H1 (cell line): ENCODE measurements around the gene POU3F1. TPM values are rescaled to one million over a fixed set of nuclear protein-coding genes. Genes with fewer than 3 reads are reported as not detected.

Source experiments
- CTCF ChIA-PET: fragments of 300-600 bp; sonication (Branson Sonifier 250); formaldehyde crosslinking; loops from one replicate; lab custom pipeline; 2021; ENCODE audit not compliant: partially characterized antibody; lab: Charles Lee
- POLR2A ChIA-PET: fragments of 300-600 bp; sonication (Branson Sonifier 250); formaldehyde crosslinking; loops from one replicate; lab custom pipeline; 2021; ENCODE audit warnings: inconsistent platforms; ENCODE audit not compliant: partially characterized antibody; lab: Charles Lee
- DNase-seq, 2 experiments: peaks; one replicate each; pipeline versions ENCODE4 v3.0.0 to v3.0.0-alpha.2; 2010 to 2022; ENCODE audit warnings: low spot score in 2 of 2, low read depth in 1 of 2, mixed read lengths in 1 of 2
- FAIRE-seq: peaks from 2 replicates; lab custom pipeline; 2011; peaks lifted over from hg19 to GRCh38; lab: Jason Lieb, UNC
- H2AFZ ChIP-seq: 2 replicates; pipeline ENCODE4 v1.8.1; 2012; ENCODE audit warnings: low read length, inconsistent platforms
- H2AK5ac ChIP-seq: 2 replicates; pipeline ENCODE4 v1.6.1; 2013; ENCODE audit warnings: low read depth, low read length
- H2BK120ac ChIP-seq: replicated peaks from 2 replicates; pipeline ENCODE3; 2013; ENCODE audit warnings: low read depth, low read length, inconsistent platforms
- H2BK12ac ChIP-seq: 2 replicates; pipeline ENCODE4 v1.6.1; 2013; ENCODE audit warnings: low read depth, low read length
- H2BK15ac ChIP-seq: 2 replicates; pipeline ENCODE4 v1.6.1; 2013; ENCODE audit warnings: low read length
- H2BK20ac ChIP-seq: 2 replicates; pipeline ENCODE4 v1.6.1; 2013; ENCODE audit warnings: low read length
- H2BK5ac ChIP-seq: 2 replicates; pipeline ENCODE4 v1.6.1; 2013; ENCODE audit warnings: low read depth, low read length
- H3K14ac ChIP-seq: 2 replicates; pipeline ENCODE4 v1.6.1; 2013; ENCODE audit warnings: inconsistent platforms; ENCODE audit not compliant: insufficient read length
- H3K18ac ChIP-seq: 2 replicates; pipeline ENCODE4 v1.6.1; 2013; ENCODE audit warnings: low read length; ENCODE audit errors: extremely low read depth
- H3K23ac ChIP-seq: 2 replicates; pipeline ENCODE4 v1.6.1; 2013; ENCODE audit warnings: inconsistent platforms; ENCODE audit not compliant: insufficient read length
- H3K23me2 ChIP-seq: 2 replicates; pipeline ENCODE4 v1.6.1; 2013; ENCODE audit warnings: low read depth, low read length
- H3K27ac ChIP-seq: 2 replicates; pipeline ENCODE4 v1.6.1; 2011; ENCODE audit warnings: low read depth, low read length, inconsistent platforms
- H3K27me3 ChIP-seq, 4 experiments: replicated peaks in 1 of 4; 1 replicate in 1 of 4; 2 replicates in 3 of 4; pipeline versions ENCODE4 v1.6.1 to v1.8.1; 2011 to 2013; ENCODE audit warnings: low read length in 3 of 4, mild to moderate bottlenecking in 3 of 4, inconsistent platforms in 2 of 4, mixed read lengths in 2 of 4, moderate library complexity in 1 of 4; ENCODE audit not compliant: control insufficient read depth in 3 of 4, insufficient read depth in 3 of 4; ENCODE audit errors: extremely low read depth in 1 of 4
- H3K36me3 ChIP-seq, 4 experiments: 2 replicates each; pipeline versions ENCODE4 v1.6.1 to v1.8.1; 2011 to 2013; ENCODE audit warnings: mild to moderate bottlenecking in 4 of 4, low read length in 3 of 4, moderate library complexity in 2 of 4, control low read depth in 1 of 4, inconsistent platforms in 1 of 4; ENCODE audit not compliant: insufficient read depth in 4 of 4, control insufficient read depth in 2 of 4
- H3K4ac ChIP-seq: replicated peaks from 2 replicates; pipeline ENCODE3; 2013; ENCODE audit warnings: low read length, low read depth, mixed read lengths, inconsistent platforms; ENCODE audit not compliant: insufficient read length
- H3K4me1 ChIP-seq, 4 experiments: replicated peaks in 1 of 4; 1 replicate in 1 of 4; 2 replicates in 3 of 4; pipeline versions ENCODE4 v1.6.1 to v1.8.1; 2011 to 2013; ENCODE audit warnings: low read length in 3 of 4, inconsistent platforms in 2 of 4, mixed read lengths in 1 of 4; ENCODE audit not compliant: insufficient read depth in 4 of 4, control insufficient read depth in 3 of 4
- H3K4me2 ChIP-seq, 2 experiments: 2 replicates each; pipeline versions ENCODE4 v1.6.1 to v1.8.1; 2011 to 2013; ENCODE audit warnings: low read depth in 2 of 2, low read length in 2 of 2, control low read depth in 1 of 2, inconsistent platforms in 1 of 2, mild to moderate bottlenecking in 1 of 2; ENCODE audit not compliant: insufficient read depth in 1 of 2
- H3K4me3 ChIP-seq, 4 experiments: fragments of 200-600, 300-600 bp in 1 of 4; sonication (generic), shearing (Covaris generic), sonication (Bioruptor Twin) in 1 of 4; 2 replicates each; pipeline versions ENCODE4 v1.5.1 to v1.8.1; 2011 to 2016; ENCODE audit warnings: low read length in 4 of 4, low read depth in 3 of 4, control low read depth in 2 of 4, inconsistent platforms in 2 of 4, mild to moderate bottlenecking in 2 of 4, mixed read lengths in 1 of 4, moderate library complexity in 1 of 4; ENCODE audit not compliant: insufficient read depth in 2 of 4; ENCODE audit errors: extremely low read depth in 1 of 4
- H3K56ac ChIP-seq: replicated peaks from 2 replicates; pipeline ENCODE3; 2013; ENCODE audit warnings: low read depth, mild to moderate bottlenecking, mixed read lengths, low read length, inconsistent platforms; ENCODE audit not compliant: insufficient read length
- H3K79me1 ChIP-seq: 2 replicates; pipeline ENCODE4 v1.6.1; 2013; ENCODE audit warnings: low read depth, low read length, control low read depth
- H3K79me2 ChIP-seq, 2 experiments: 2 replicates each; pipeline versions ENCODE4 v1.6.1 to v1.8.1; 2012 to 2013; ENCODE audit warnings: low read length in 2 of 2, mild to moderate bottlenecking in 2 of 2, inconsistent platforms in 1 of 2; ENCODE audit not compliant: insufficient read depth in 2 of 2, control insufficient read depth in 1 of 2
- H3K9ac ChIP-seq, 4 experiments: replicated peaks in 1 of 4; 1 replicate in 1 of 4; 2 replicates in 3 of 4; pipeline versions ENCODE4 v1.6.1 to v1.8.1; 2011 to 2013; ENCODE audit warnings: low read depth in 3 of 4, low read length in 3 of 4, control low read depth in 2 of 4, mild to moderate bottlenecking in 2 of 4, moderate library complexity in 2 of 4, inconsistent platforms in 1 of 4; ENCODE audit errors: extremely low read depth in 1 of 4
- H3K9me3 ChIP-seq, 2 experiments: 2 replicates each; pipeline versions ENCODE4 v1.6.1 to v1.8.1; 2012 to 2013; ENCODE audit warnings: mild to moderate bottlenecking in 2 of 2, moderate library complexity in 2 of 2, control low read depth in 1 of 2, inconsistent platforms in 1 of 2, low read depth in 1 of 2, low read length in 1 of 2, mixed read lengths in 1 of 2; ENCODE audit not compliant: insufficient read depth in 2 of 2
- H4K20me1 ChIP-seq, 2 experiments: replicated peaks in 1 of 2; 2 replicates each; pipeline versions ENCODE3 to v1.8.1; 2011 to 2013; ENCODE audit warnings: inconsistent platforms in 2 of 2, low read length in 2 of 2, mild to moderate bottlenecking in 1 of 2; ENCODE audit not compliant: insufficient read depth in 2 of 2, control insufficient read depth in 1 of 2
- H4K5ac ChIP-seq: 2 replicates; pipeline ENCODE4 v1.6.1; 2013; ENCODE audit warnings: low read length, low read depth, mixed read lengths, inconsistent platforms; ENCODE audit not compliant: insufficient read length
- H4K8ac ChIP-seq: 2 replicates; pipeline ENCODE4 v1.8.0; 2013; ENCODE audit warnings: mild to moderate bottlenecking, moderate library complexity, low read length, inconsistent platforms; ENCODE audit not compliant: insufficient read depth; ENCODE audit errors: extremely low read depth
- H4K91ac ChIP-seq: replicated peaks from 2 replicates; pipeline ENCODE3; 2013; ENCODE audit warnings: low read length, mixed read lengths, inconsistent platforms; ENCODE audit not compliant: insufficient read length
- ATF2 ChIP-seq: IDR thresholded peaks from 2 replicates; pipeline ENCODE4 v1.6.1; 2012; ENCODE audit warnings: low read length, inconsistent platforms
- JUN ChIP-seq: IDR thresholded peaks from 2 replicates; pipeline ENCODE4 v1.6.1; 2011; ENCODE audit warnings: low read depth, mild to moderate bottlenecking, improper control_type of control experiment, low read length
- JUND ChIP-seq: IDR thresholded peaks from 2 replicates; pipeline ENCODE4 v1.6.1; 2011; ENCODE audit warnings: mild to moderate bottlenecking, improper control_type of control experiment, low read length
- POLR2A ChIP-seq, 2 experiments: IDR thresholded peaks; 1 replicate in 1 of 2; 2 replicates in 1 of 2; pipeline ENCODE4 v1.6.1; 2011; ENCODE audit warnings: low read depth in 2 of 2, low read length in 2 of 2, mild to moderate bottlenecking in 2 of 2; ENCODE audit errors: control extremely low read depth in 1 of 2
- SP4 ChIP-seq: IDR thresholded peaks from 2 replicates; pipeline ENCODE4 v1.6.1; 2012; ENCODE audit warnings: low read length, inconsistent platforms
- TEAD4 ChIP-seq: IDR thresholded peaks from 2 replicates; pipeline ENCODE4 v1.6.1; 2012; ENCODE audit warnings: low read depth, low read length, inconsistent platforms, mixed read lengths
- WGBS, 2 experiments: shearing (Covaris generic) in 1 of 2; methylation state at CpG; one replicate each; pipeline versions ENCODE4 v1.1.6 to v1.1.7; 2013 to 2015; ENCODE audit warnings: low lambda C conversion rate in 2 of 2, mixed read lengths in 2 of 2, inconsistent platforms in 1 of 2, low coverage in 1 of 2, missing lambda C conversion rate in 1 of 2; ENCODE audit not compliant: insufficient replicate concordance in 2 of 2, insufficient coverage in 1 of 2, insufficient read length in 1 of 2; ENCODE audit errors: extremely low coverage in 1 of 2, missing lambda C conversion rate in 1 of 2; 5-methylcytosine and 5-hydroxymethylcytosine counted together
- polyA plus RNA-seq, 7 experiments: library from polyadenylated mRNA; depleted of rRNA in 3 of 7; stranded (reverse) in 5 of 7; unstranded in 2 of 7; fragments of >200 nt in 5 of 7; fragments of 200-250 nt in 2 of 7; gene quantifications; 1 replicate in 5 of 7; 2 replicates in 1 of 7; 4 replicates in 1 of 7; pipeline versions ENCODE4 v1.2.1 to v1.2.3, GENCODE V29; 2011 to 2013; ENCODE audit warnings: missing spikeins in 2 of 7, mixed read lengths in 2 of 7
- total RNA-seq: library from RNA; stranded (reverse); fragmentation: NEBNext Ultra II Directional; extraction: Animal tissue kit (Norgen Biotek cat#: 25700); gene quantifications from 2 replicates; pipeline ENCODE4 v1.2.1, GENCODE V29; 2021

Gene POU3F1
- total and polyA plus RNA-seq, 2 of the 8 experiments (the other 6 are each of a cell fraction or from before 2014, with no cell fraction given), result 4.2 to 10.8 TPM

DNA sequence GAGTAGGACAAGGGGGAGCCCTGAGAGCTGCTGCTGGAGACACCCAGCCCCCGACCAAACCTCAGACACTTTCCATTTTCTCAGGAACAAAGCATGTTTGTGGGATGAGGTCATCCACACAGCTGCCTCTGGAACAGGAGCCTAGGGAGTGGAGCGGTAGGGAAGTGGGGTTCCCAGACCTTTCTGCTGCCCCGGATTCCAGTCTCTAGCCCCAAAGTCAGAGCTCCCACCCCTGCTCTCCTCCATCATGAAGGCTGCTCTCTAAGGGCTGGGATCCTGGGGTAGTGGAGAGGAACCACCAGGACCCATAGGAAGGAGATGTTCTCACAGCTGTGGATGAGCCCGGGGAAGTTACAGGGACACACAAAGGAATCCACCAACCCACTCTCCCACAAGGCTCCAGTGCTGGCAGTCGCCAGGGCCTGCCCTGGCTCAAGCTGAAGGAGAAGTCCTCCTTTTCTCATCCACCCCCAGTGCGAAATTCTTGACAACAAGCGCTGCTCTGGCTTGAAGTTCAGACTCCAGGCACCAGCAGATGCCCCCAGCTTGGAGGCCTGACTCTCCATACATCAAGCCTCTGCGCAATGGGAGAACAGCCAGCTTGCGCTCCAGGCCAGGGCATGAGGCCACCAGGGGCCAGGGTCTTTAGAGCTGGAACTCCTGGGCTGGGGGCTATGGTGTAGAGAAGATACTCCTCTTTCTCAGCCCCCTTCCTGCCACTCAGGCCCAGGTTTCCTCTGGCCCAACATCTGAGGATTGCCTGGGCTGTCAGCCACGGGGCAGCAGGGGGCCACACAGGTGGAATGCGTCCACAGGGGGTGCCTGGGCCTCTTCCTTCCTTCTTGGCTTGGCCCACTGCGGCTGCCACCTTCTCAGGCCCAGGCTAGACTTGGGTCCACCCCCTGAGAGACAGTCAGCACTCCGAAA, 45.8 kb downstream of the POU3F1 start:
- Histone ChIP-seq H3K23ac (no peak overlapping the region), H3K4me1 (peaks cover 11 to 46% (median 37%) of the 10 kb centered on the region in 4 experiments), H2BK5ac (peak overlapping the region; percentile 94), H4K20me1 (no peaks in the 10 kb centered on the region), H2BK20ac (peak overlapping the region; percentile 90), H2AK5ac (peak overlapping the region; percentile 88; the same call in 1 of the 2 replicates), H3K36me3 (peaks cover 0 to 17% (median 5%) of the 10 kb centered on the region in 4 experiments; a peak in 5 of 8 replicates), H4K5ac (peak overlapping the region; percentile 57), H3K9ac (peak overlapping the region in 2 of 4 experiments; percentile 10 to 25; a peak in 1 of 7 replicates), H2AFZ (no peak overlapping the region), H4K8ac (peak overlapping the region; percentile 79), H3K23me2 (peaks cover 7% of the 10 kb centered on the region), H4K91ac (peak overlapping the region; percentile 92), H3K4ac (peak overlapping the region; percentile 82), H2BK120ac (peak overlapping the region; percentile 93), H3K4me2 (peak overlapping the region; percentile 36 to 40), H3K27me3 (peaks cover 0 to 3% (median 1%) of the 10 kb centered on the region in 4 experiments; a peak in 2 of 7 replicates), H3K4me3 (peak overlapping the region in 1 of 4 experiments; percentile 3; a peak in 1 of 8 replicates), H2BK15ac (peak overlapping the region; percentile 97), H3K79me1 (peaks cover 4% of the 10 kb centered on the region; the same call in 1 of the 2 replicates), H3K56ac (no peak overlapping the region), H3K27ac (peak overlapping the region; percentile 37), H3K79me2 (peaks cover 0 to 21% of the 10 kb centered on the region in 2 experiments; a peak in 3 of 4 replicates), H2BK12ac (peak overlapping the region; percentile 86), H3K9me3 (no peaks in the 10 kb centered on the region), H3K18ac (peak overlapping the region; percentile 72), H3K14ac (no peak overlapping the region)
- DNase-seq (peak in 1 of 2 experiments; percentile 56), FAIRE-seq (no peak)
- WGBS, 2 experiments, result 72% methylated on average over 13 of the region's 13 CpGs; no CpG with 5 or more reads in 1 of the 2 experiments
- CTCF ChIA-PET, result interaction anchor here (1.0 to 14.7 kb wide), 4 partner anchors 10 to 28 kb away, joined by 3 to 211 read pairs (median 14); partner anchors contain the start of genes SF3A3 and UTP11
- POLR2A ChIA-PET, result interaction anchor here (1.0 to 5.6 kb wide), 8 partner anchors 8 to 144 kb away, joined by 3 to 31 read pairs (median 10); partner anchors contain the start of genes SF3A3 and UTP11
- TF ChIP-seq ATF2, result peak; percentile 94
- no peak for TF ChIP-seq SP4
- TF ChIP-seq TEAD4, result peak; percentile 50; the same call in 1 of the 2 replicates
- peak; percentile 97 for TF ChIP-seq JUND
- TF ChIP-seq JUN, result peak; percentile 86
- TF ChIP-seq POLR2A (IDR thresholded peaks at IDR 0.05; ENCODE audit: control extremely low read depth in 1 of 2, low read depth in 2 of 2, low read length in 2 of 2), result peak in 1 of 2 experiments; percentile 23; a peak in 1 of 3 replicates
